GM19467 (cell line): Measurements from ENCODE around the gene APRT.

Experiments
- ATAC-seq: cut with Tn5 transposase; IDR thresholded peaks from one replicate; pipeline ENCODE4 v1.9.1; 2021; ENCODE audit warnings: mild to moderate bottlenecking, moderate library complexity; ENCODE audit not compliant: unreplicated experiment

APRT gene

GRCh38 chr16:88842308-88842756, 30.6 kb upstream of the APRT start:
- ATAC-seq = no peak

GRCh38 chr16:88841521-88842307, 30.0 kb upstream of the APRT start:
- no peak for ATAC-seq

GRCh38 chr16:88840600-88841215, 29.0 kb upstream of the APRT start:
- no peak for ATAC-seq

DNA sequence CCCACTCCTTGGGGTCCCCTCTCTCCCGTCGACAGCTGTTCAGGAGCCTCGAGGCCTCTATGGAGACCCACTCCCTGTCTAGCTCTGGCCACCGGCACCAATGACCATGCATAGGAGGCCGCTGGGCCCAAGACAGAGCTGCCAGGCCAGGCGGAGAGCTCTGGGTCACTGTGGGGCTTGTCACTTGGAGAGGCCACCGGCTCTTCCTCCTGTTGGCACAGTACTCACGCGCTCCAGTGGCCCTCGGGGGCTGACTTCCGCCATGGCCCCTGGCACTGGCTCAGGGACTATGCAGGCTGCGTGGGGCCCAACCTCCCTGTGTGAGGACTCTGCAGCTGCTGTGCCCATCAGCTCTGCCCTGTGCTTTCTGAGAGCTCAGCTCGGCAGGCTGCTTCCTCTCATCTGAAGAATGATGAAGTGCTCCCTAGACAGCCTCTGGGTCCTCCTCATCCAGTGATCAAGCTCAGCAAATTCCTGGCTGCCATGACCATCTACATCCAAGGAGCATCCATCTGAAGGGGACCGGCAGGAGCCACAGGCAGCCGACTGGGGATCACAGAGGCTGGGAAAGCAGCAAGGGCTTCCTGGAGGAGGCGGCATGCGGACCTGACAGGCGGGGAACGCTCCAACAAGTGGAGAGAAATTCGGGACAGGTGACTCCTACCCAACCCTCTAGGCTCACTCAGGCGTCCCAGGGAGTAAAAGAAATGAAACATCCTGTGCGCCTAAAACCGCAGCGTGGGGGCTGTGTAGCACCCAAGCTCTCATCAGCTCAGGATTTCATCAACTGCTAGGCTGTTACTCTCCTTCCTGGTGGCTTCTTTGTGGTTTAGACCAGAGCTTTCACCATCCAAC, 28.2 kb upstream of the APRT start:
- ATAC-seq = no peak

DNA sequence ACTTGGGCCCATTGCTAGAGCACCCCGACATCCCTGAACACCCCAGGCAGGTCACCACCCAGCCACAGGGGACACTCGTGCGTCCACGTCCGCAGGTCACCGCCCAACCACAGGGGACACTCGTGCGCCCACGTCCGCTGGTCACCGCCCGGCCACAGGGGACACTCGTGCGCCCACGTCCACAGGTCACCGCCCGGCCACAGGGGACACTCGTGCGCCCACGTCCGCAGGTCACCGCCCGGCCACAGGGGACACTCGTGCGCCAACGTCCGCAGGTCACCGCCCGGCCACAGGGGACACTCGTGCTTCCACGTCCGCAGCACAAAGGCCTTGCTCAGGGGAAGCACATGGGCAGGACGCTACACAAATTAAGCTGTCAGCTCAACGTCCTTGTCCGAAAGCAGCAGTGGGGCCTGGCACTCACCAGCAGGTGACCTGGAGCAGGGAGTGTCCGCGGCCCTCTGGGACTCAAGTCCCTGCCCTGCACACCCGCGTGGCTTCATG, 27.4 kb upstream of the APRT start:
- no peak for ATAC-seq

DNA sequence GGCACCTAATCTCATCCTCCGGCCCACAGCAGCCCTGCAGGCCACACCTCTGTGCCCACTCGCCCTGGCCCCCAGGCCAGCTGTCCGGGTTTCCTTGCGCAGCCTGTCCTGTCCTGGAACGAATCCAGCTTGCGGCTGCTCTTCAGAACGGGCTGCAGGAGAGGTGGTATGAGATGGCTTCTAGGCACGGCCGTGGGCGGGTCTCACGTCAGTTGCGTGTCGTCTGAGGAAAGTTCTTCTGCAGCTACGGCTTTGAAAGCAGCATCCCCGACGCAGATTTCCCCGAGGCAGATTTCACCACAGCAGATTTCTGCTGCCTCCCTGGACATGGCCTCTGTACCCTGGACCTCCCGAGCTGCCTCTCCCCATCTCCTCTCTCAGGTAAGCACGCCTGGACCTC, 26.8 kb upstream of the APRT start:
- ATAC-seq = no peak

DNA sequence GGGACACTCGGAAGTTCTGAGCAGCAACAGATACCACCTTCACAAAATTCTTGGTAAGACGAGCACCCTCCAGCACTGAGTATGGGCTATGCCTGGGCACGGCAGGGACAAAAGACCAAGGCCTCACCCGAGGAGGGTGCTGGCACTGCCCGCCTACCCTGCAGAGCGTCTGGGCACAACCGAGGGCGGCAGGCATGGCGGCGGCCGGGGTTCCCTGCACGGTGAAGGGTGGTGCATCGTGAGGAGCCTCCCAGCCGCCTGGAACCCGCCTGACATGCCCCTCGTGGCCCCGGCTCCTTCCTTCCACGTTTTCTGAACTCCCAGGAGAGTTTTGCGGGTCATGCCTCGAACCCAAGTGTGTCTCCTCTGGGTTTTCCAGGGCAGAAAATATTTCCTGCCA, 26.1 kb upstream of the APRT start:
- ATAC-seq = no peak

DNA sequence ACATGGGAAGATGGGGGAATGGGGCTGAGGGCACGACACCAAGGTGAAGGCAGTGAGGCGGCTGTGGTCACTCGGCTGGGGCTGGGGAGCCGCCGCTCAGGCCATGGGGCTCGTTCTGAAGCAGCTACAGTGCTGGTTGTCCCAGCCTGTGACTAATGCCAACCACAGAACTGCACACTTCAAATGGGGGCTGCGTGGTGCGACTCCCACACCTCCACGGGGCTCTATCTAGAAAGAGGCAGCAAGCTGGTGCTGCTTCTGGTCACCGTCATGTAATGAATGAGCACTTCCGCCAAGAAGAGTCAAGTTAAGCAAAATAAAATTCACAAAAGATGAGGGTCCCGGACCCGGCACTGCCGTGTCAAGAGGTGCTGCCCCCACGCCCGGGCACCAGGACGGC, 25.1 kb upstream of the APRT start:
- ATAC-seq = no peak

DNA sequence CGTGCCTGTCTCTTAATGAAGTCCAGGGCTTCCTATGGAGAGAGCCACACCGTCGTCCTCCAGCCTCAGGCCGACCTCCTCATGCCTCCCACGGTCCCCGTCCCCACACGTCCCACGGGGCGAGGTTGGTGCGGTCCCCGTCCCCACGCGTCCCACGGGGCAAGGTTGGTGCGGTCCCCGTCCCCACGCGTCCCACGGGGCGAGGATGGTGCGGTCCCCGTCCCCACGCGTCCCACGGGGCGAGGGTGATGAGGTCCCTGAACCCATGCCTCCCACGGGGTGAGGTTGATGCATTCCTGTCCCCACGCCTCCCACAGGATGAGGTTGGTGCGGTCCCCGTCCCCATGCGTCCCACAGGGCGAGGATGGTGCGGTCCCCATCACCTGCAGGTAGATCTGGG, 24.1 kb upstream of the APRT start:
- no peak for ATAC-seq

- ATAC-seq = no peak
These were observed 23.7 kb upstream of the APRT start for GRCh38 chr16:88835383-88835782.

DNA sequence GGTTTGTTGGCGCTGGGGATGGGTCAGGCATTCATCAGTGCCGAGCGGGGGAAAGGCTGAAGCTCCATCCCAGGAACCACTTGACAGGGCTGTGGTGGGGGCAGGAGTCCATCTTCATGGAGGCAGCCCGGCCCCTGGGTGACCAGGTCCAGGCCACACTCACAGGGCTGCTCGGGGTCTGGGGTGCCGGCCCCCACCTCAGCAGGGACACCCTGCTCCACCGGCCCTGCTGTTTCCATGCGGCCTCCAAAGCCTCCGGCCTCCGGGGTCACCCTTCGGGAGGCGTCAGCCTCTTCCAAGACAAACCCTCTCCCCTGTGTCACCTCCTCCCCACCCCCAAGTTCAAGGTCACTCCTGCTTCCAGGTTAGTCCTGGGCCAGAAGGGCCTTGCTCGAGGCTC, 22.9 kb upstream of the APRT start:
- no peak for ATAC-seq

- ATAC-seq = no peak
These were observed 21.4 kb upstream of the APRT start for GRCh38 chr16:88833086-88833485.

DNA sequence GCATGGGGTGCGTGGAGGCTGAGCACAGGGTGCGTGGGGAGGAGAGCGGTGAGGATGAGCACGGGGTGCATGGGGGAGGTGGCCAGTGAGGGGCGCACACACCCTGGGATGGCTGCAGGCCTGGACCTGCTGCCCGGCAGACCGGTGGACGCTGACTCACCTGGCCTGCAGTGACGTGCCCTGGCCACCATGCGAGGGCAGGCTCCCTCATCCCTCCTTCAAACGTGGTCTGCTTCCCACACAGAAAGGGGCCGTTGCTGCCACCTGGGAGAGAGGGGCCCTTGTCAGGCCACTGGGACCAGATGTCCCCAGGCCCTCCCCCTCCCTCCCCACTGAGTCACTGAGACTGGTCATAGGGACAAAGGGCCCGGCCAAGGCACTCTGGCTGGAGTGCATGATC, 20.1 kb upstream of the APRT start:
- no peak for ATAC-seq

DNA sequence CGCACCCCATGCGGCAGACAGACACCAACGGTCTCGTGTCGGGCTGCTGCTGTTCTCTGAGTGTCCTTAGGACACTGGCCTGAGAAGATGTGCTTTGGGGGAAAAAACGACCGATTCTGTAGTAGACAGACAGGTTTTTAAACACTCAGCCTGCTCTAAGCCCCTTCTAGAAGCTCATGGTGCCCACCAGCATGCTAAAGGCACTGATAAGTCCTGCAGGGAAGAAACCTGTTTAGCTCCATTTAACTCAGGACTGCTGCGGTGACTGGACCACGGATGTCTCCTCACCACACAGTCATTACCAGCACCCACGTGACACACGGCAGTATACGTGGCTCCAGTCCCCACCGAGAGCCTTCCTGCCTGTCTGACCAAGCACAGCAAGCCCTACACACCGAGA, 19.1 kb upstream of the APRT start:
- ATAC-seq = no peak

- no peak for ATAC-seq
These were observed 18.5 kb upstream of the APRT start for GRCh38 chr16:88830258-88830657.

- ATAC-seq = no peak
These were observed 17.0 kb upstream of the APRT start for GRCh38 chr16:88828711-88829110.

DNA sequence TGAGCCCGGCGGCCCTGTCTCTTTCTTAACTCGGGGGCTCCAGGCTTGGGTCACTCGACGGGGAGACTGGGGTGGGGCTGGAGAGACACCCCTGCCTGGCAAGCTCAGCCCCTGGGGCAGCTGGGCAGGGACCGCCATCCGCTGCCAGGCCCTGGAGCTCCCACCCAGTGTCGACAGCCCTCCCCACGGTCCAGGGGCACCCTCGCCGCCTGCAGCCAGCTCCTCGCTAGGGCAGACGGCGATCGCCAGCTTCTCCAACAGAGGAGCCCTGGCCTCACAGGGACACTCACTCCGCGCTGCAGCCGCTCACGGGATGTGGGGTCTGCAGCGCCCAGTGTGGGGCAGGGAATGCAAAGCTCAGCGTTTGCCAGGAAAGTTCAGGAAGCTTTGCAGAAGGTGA, 16.0 kb upstream of the APRT start:
- ATAC-seq = no peak

DNA sequence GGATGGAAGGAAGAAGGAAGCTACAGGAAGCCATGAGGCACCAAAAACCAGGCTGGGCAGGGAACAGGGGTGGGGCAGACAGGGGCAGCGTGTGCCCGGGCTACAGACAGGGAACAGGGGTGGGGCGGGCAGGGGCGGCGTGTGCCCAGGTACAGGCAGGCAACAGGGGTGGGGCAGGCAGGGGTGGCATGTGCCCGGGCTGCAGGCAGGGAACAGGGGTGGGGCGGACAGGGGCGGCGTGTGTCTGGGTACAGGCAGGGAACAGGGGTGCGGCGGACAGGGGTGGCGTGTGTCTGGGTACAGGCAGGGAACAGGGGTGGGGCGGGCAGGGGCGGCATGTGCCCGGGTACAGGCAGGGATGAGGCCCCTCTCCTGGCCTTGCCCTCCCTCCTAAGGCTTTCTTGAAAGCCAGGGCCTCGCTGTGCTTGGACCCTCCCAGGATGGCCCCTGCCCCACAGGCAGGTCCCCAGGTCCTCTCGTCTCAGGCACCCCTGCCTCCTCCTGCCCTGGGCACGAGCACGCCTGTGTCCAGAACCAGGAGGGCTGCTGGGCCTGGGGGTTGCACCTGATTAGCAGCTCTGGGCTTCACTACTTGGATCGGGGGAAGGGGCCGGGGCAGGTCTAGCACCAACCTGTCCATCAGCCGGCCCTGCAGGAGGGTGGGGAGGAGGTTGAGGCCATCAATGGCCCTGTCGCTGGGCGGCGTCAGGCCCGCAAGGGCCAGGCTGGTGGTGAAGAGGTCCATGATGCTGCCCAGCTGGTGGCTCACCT, 14.5 kb upstream of the APRT start:
- ATAC-seq = no peak

- ATAC-seq = no peak
These were observed 13.4 kb upstream of the APRT start for GRCh38 chr16:88825146-88825545.

GRCh38 chr16:88824256-88825077, 12.7 kb upstream of the APRT start:
- no peak for ATAC-seq
